Caco-2 (cell line): ENCODE measurements around the gene WWTR1. TPM values are rescaled to one million over a fixed set of nuclear protein-coding genes. Genes with fewer than 3 reads are reported as not detected.

Source experiments
- Bru-seq: library from RNA; stranded (reverse); fragments of 400-500 nt; gene quantifications from one replicate; lab custom pipeline; 2021; lab: Mats Ljungman, UMichigan
- BruChase-seq, 2 experiments: library from RNA; stranded (reverse); fragments of 400-500 nt; gene quantifications; one replicate each; lab custom pipeline; 2021; lab: Mats Ljungman, UMichigan
- BruUV-seq: library from RNA; stranded (reverse); fragments of 400-500 nt; replicated peaks from 2 replicates; lab custom pipeline; 2021; lab: Mats Ljungman, UMichigan
- CTCF ChIA-PET: fragments of 300-600 bp; sonication (Branson Sonifier 250); formaldehyde crosslinking; loops from one replicate; lab custom pipeline; 2022; ENCODE audit warnings: antibody characterized with exemption; lab: Charles Lee
- POLR2A ChIA-PET: fragments of 300-600 bp; sonication (Branson Sonifier 250); formaldehyde crosslinking; loops from one replicate; lab custom pipeline; 2022; ENCODE audit warnings: antibody characterized with exemption; lab: Charles Lee
- DNase-seq, 2 experiments: peaks; one replicate each; pipeline versions ENCODE4 v3.0.0 to v3.0.0-alpha.2; 2020 to 2022
- H3K27me3 ChIP-seq: replicated peaks from 2 replicates; pipeline ENCODE4 v1.6.0; 2011; ENCODE audit warnings: low read length; ENCODE audit not compliant: control insufficient read depth, insufficient read depth
- H3K36me3 ChIP-seq: 2 replicates; pipeline ENCODE4 v1.5.1; 2011; ENCODE audit warnings: low read length; ENCODE audit not compliant: control insufficient read depth, insufficient read depth
- H3K4me1 ChIP-seq: fragments of 250-450 bp; sonication (Bioruptor Pico); 2 replicates; pipeline ENCODE4 v1.5.1; 2020; ENCODE audit warnings: mild to moderate bottlenecking
- H3K4me3 ChIP-seq: 2 replicates; pipeline ENCODE4 v1.5.1; 2011; ENCODE audit warnings: low read depth, mild to moderate bottlenecking, control low read depth, low read length
- H3K9me3 ChIP-seq: fragments of 250-450 bp; sonication (Bioruptor Pico); 2 replicates; pipeline ENCODE4 v1.5.1; 2020; ENCODE audit warnings: mild to moderate bottlenecking, moderate library complexity
- H3K27ac Mint-ChIP-seq: one replicate; pipeline ENCODE4 v1.8.0; 2022; ENCODE audit warnings: mixed read lengths; ENCODE audit not compliant: unreplicated experiment
- H3K27me3 Mint-ChIP-seq: one replicate; pipeline ENCODE4 v1.8.0; 2022; ENCODE audit warnings: mixed read lengths; ENCODE audit not compliant: insufficient read depth, unreplicated experiment
- H3K36me3 Mint-ChIP-seq: one replicate; pipeline ENCODE4 v1.8.0; 2022; ENCODE audit warnings: mild to moderate bottlenecking, mixed read lengths; ENCODE audit not compliant: insufficient read depth, unreplicated experiment
- H3K4me1 Mint-ChIP-seq: one replicate; pipeline ENCODE4 v1.8.0; 2022; ENCODE audit warnings: low read depth, mixed read lengths; ENCODE audit not compliant: unreplicated experiment
- H3K4me3 Mint-ChIP-seq: one replicate; pipeline ENCODE4 v1.8.0; 2022; ENCODE audit warnings: mild to moderate bottlenecking, moderate library complexity, mixed read lengths; ENCODE audit not compliant: unreplicated experiment
- H3K9me3 Mint-ChIP-seq: one replicate; pipeline ENCODE4 v1.8.0; 2022; ENCODE audit warnings: mixed read lengths; ENCODE audit not compliant: unreplicated experiment
- intact Hi-C: fragments of 100-400 bp; cut with micrococcal nuclease; formaldehyde crosslinking; loops from one replicate; pipeline ENCODE4 v1.10.0; 2022; ENCODE audit not compliant: unreplicated experiment
- long read RNA-seq: library from polyadenylated mRNA; stranded (forward); transcript quantifications from one replicate; pipeline ENCODE4 v2.0.0, GENCODE V29; 2022
- total RNA-seq: library from RNA; stranded (reverse); gene quantifications from 2 replicates; pipeline ENCODE4 v1.2.3, GENCODE V29; 2022
- TF ChIP-seq, protein P1 (sequence below), 2 experiments: fragments of 200-600 bp in 1 of 2; IDR thresholded peaks; 1 replicate in 1 of 2; 2 replicates in 1 of 2; pipeline versions ENCODE4 v1.5.1 to v1.8.0; 2011 to 2022; ENCODE audit warnings: antibody characterized with exemption in 1 of 2, control low read depth in 1 of 2, inconsistent platforms in 1 of 2, low read depth in 1 of 2, low read length in 1 of 2, mild to moderate bottlenecking in 1 of 2, moderate library complexity in 1 of 2; ENCODE audit not compliant: insufficient read depth in 1 of 2, severe bottlenecking in 1 of 2, unreplicated experiment in 1 of 2

The WWTR1 gene
- 16.2 and 19.1 TPM in 2 replicates for total RNA-seq
- percentile 66 among the genes with signal in this experiment for Bru-seq, nascent RNA
- percentile 59 among the genes with signal in this experiment for BruChase-seq, experiment 1, labeled RNA remaining after a 2-hour chase
- percentile 59 among the genes with signal in this experiment for BruChase-seq, experiment 2, labeled RNA remaining after a 6-hour chase
- long read RNA-seq, partial matches to known transcripts = 6 of 15 reads
- long read RNA-seq, other reads (novel, unspliced or antisense) = 5 of 15 reads

DNA sequence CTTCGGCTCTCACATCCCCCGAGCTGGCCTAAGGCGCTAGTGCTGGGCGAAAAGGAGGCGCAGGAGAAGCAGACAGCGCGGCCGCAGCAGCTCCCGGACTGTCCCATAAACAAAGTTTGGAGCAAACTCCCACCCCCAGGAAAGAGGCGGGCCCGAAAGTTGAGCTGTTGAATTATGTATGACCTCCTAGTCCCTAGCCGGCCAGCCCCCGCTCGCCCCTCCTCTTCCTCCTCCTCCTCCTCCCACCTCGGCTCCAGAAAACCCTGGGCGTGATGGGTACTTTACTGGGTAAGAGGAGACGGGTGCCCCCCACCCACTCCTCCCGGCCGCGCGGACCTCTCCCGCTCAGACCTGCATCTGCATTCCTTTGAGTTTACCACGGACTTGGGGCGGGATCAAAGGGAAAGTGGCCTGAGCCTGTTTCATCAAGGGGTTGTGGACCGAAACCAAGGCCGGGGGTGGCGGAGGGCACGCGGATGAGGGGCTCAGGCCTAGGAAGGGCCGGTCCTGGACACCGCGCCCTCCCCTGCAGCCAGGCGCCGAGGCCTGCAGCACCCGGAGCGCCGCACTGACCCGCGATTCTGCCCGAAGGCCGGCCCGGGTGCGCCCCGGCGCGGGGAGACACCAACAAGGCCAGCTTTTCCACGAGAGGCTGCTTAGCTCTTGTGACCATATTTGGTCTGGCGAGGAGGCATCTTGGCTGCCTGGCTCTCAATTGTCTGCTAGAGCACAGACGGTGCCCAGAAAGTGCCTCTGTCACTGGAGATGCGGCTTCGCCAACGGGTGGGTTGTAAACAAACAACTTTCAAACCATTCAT is at the start of gene WWTR1:
WWTR1 (minus strand) TSS at position 100 of the 818 bp plus-strand sequence. CDS start 719 bp downstream, outside the sequence.
- POLR2A ChIA-PET = interaction anchor here (0.6 to 1.0 kb wide), 5 partner anchors 13 to 89 kb away, joined by 3 to 6 read pairs (median 5); no protein-coding TSS in a partner anchor
- BruUV-seq = TSS peak; percentile 72
- peaks cover 1% of the 10 kb centered on the region; the same call in 1 of the 2 replicates for H3K36me3 ChIP-seq
- TF ChIP-seq, protein P1, sequence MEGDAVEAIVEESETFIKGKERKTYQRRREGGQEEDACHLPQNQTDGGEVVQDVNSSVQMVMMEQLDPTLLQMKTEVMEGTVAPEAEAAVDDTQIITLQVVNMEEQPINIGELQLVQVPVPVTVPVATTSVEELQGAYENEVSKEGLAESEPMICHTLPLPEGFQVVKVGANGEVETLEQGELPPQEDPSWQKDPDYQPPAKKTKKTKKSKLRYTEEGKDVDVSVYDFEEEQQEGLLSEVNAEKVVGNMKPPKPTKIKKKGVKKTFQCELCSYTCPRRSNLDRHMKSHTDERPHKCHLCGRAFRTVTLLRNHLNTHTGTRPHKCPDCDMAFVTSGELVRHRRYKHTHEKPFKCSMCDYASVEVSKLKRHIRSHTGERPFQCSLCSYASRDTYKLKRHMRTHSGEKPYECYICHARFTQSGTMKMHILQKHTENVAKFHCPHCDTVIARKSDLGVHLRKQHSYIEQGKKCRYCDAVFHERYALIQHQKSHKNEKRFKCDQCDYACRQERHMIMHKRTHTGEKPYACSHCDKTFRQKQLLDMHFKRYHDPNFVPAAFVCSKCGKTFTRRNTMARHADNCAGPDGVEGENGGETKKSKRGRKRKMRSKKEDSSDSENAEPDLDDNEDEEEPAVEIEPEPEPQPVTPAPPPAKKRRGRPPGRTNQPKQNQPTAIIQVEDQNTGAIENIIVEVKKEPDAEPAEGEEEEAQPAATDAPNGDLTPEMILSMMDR (IDR thresholded peaks at IDR 0.05; ENCODE audit: insufficient read depth in 1 of 2, low read depth in 1 of 2, low read length in 1 of 2, severe bottlenecking in 1 of 2, unreplicated experiment in 1 of 2) = no peak
- Mint-ChIP-seq H3K4me3 (peak within 1 kb of the TSS; percentile 78), H3K27ac (peak within 1 kb of the TSS; percentile 87), H3K4me1 (peaks cover 17% of the 10 kb centered on the region), H3K27me3 (no peaks in the 10 kb centered on the region), H3K36me3 (peaks cover 12% of the 10 kb centered on the region), H3K9me3 (no peaks in the 10 kb centered on the region)
- peak within 1 kb of the TSS; percentile 37 for H3K4me3 ChIP-seq
- H3K27me3 ChIP-seq = no peaks in the 10 kb centered on the region; the same call in 1 of the 2 replicates
- H3K9me3 ChIP-seq = no peaks in the 10 kb centered on the region
- intact Hi-C loops = loop anchor here (5.0 kb wide), 1 partner anchor 126 kb away; no protein-coding TSS in a partner anchor
- peaks cover 14% of the 10 kb centered on the region for H3K4me1 ChIP-seq
- peak; percentile 80 to 87 for DNase-seq
- CTCF ChIA-PET = interaction anchor here (0.6 to 1.1 kb wide), 5 partner anchors 49 to 702 kb away, joined by 3 to 4 read pairs (median 3); no protein-coding TSS in a partner anchor

- no peaks in the 10 kb centered on the region for H3K9me3 ChIP-seq
- no peaks in the 10 kb centered on the region for H3K27me3 ChIP-seq
- Mint-ChIP-seq H3K9me3 (no peaks in the 10 kb centered on the region), H3K4me1 (no peaks in the 10 kb centered on the region), H3K36me3 (no peaks in the 10 kb centered on the region), H3K27me3 (no peaks in the 10 kb centered on the region), H3K27ac (no peak overlapping the region), H3K4me3 (no peak overlapping the region)
- no TSS peak for BruUV-seq
- TF ChIP-seq, protein P1 (IDR thresholded peaks at IDR 0.05; ENCODE audit: insufficient read depth in 1 of 2, low read depth in 1 of 2, low read length in 1 of 2, severe bottlenecking in 1 of 2, unreplicated experiment in 1 of 2) = no peak
- H3K4me1 ChIP-seq = no peaks in the 10 kb centered on the region
- ChIA-PET POLR2A (no interaction called here), CTCF (no interaction called here)
- no peak for DNase-seq
- H3K36me3 ChIP-seq = no peaks in the 10 kb centered on the region
- intact Hi-C loops = no loop called here
- H3K4me3 ChIP-seq = no peak overlapping the region
Observed at GRCh38 chr3:149706905-149707304, 49.1 kb upstream of the WWTR1 start.

- Mint-ChIP-seq H3K27ac (no peak overlapping the region), H3K36me3 (no peaks in the 10 kb centered on the region), H3K4me3 (no peak overlapping the region), H3K27me3 (no peaks in the 10 kb centered on the region), H3K4me1 (no peaks in the 10 kb centered on the region), H3K9me3 (no peaks in the 10 kb centered on the region)
- Histone ChIP-seq H3K36me3 (no peaks in the 10 kb centered on the region), H3K4me3 (no peak overlapping the region), H3K9me3 (no peaks in the 10 kb centered on the region), H3K4me1 (no peaks in the 10 kb centered on the region), H3K27me3 (no peaks in the 10 kb centered on the region)
- CTCF ChIA-PET = interaction anchor here (0.5 kb wide), 1 partner anchor 80 kb away, joined by 3 read pairs; no protein-coding TSS in a partner anchor
- no TSS peak for BruUV-seq
- no peak for DNase-seq
- TF ChIP-seq, protein P1 (IDR thresholded peaks at IDR 0.05; ENCODE audit: insufficient read depth in 1 of 2, low read depth in 1 of 2, low read length in 1 of 2, severe bottlenecking in 1 of 2, unreplicated experiment in 1 of 2) = no peak
- POLR2A ChIA-PET = interaction anchor here (0.6 kb wide), 1 partner anchor 12 kb away, joined by 3 read pairs; no protein-coding TSS in a partner anchor
- intact Hi-C loops = no loop called here
Observed at GRCh38 chr3:149705416-149705815, 47.6 kb upstream of the WWTR1 start.
